Measurements from ENCODE around the gene PIK3R5. TPM values are rescaled to one million over a fixed set of nuclear protein-coding genes. Genes with fewer than 3 reads are reported as not detected.

PIK3R5 gene
- total RNA-seq, 1 donor from 2014 or later: 2.1 TPM

GRCh38 chr17:8830141-8830540 lies 135.4 kb downstream of the PIK3R5 start:
- peaks cover 3 to 24% (median 12%) of the 10 kb centered on the region in 3 donors for H3K27me3 ChIP-seq (ENCODE audit: control insufficient read depth in 3 of 3, insufficient read depth in 3 of 3, low read length in 3 of 3)
- H3K27ac ChIP-seq (ENCODE audit: low read depth, low read length): no peak overlapping the region
- H3K4me3 ChIP-seq (ENCODE audit: low read length in 3 of 3): no peak overlapping the region
- H3K9me3 ChIP-seq (ENCODE audit: control insufficient read depth in 3 of 3, low read length in 3 of 3): no peaks in the 10 kb centered on the region
- no peaks in the 10 kb centered on the region for H3K36me3 ChIP-seq (ENCODE audit: control insufficient read depth in 3 of 3, insufficient read depth in 3 of 3, low read length in 3 of 3)
- no peaks in the 10 kb centered on the region for H3K4me1 ChIP-seq (ENCODE audit: control insufficient read depth in 3 of 3, insufficient read depth in 3 of 3, low read length in 3 of 3)
- no peak overlapping the region for H3K9ac ChIP-seq (ENCODE audit: low read depth in 1 of 3, low read length in 3 of 3)

DNA sequence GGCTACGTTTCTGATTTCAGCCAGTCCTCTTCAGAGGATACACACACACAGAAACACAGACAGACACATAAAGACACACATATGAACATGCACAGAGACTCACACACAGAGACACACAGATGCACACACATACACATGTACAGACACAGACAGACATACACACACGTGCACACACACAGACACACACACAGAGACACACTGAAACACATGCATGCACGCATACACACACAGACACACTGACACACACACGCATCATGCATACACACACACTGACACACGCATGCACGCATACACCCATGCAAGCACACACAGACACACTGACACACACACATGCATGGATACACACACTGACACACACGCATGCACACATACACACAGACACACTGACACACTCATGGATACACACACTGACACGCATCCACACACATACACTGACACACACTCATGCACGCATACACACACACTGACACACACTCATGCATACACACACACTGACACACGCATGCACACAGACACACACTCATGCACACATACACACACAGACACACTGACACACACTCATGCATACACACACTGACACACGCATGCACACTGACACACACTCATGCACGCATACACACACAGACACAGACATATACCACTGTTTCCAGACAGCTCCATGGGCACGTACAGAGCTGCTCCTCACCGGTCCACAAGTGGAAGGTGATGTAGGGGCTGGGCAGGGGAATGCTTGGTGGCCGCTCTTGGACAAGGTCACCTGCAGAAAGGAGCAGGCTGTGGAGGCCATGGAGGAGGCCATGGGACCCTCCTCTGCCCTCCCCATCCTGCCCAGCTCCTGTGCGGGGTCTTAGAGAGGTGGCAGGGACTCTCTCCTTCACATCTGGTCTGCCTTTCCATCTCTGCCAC lies 136.2 kb downstream of the PIK3R5 start:
- Histone ChIP-seq H3K27me3 (ENCODE audit: control insufficient read depth in 3 of 3, insufficient read depth in 3 of 3, low read length in 3 of 3) (peaks cover 3 to 23% (median 12%) of the 10 kb centered on the region in 3 donors), H3K9ac (ENCODE audit: low read depth in 1 of 3, low read length in 3 of 3) (no peak overlapping the region), H3K9me3 (ENCODE audit: control insufficient read depth in 3 of 3, low read length in 3 of 3) (peaks cover 0 to 1% (median 0%) of the 10 kb centered on the region in 3 donors), H3K27ac (ENCODE audit: low read depth, low read length) (no peak overlapping the region), H3K4me1 (ENCODE audit: control insufficient read depth in 3 of 3, insufficient read depth in 3 of 3, low read length in 3 of 3) (no peaks in the 10 kb centered on the region), H3K36me3 (ENCODE audit: control insufficient read depth in 3 of 3, insufficient read depth in 3 of 3, low read length in 3 of 3) (no peaks in the 10 kb centered on the region), H3K4me3 (ENCODE audit: low read length in 3 of 3) (no peak overlapping the region)

Other genes starting within 250 kb of the PIK3R5 start
- not detected for gene CCDC42, start 220.9 kb downstream of the PIK3R5 start, total RNA-seq
- not detected for gene SPDYE4, start 207.2 kb downstream of the PIK3R5 start, total RNA-seq
- under 0.01 TPM for gene MFSD6L, start 166.3 kb downstream of the PIK3R5 start, total RNA-seq
- 0.52 TPM for gene PIK3R6, start 98.0 kb downstream of the PIK3R5 start, total RNA-seq
- gene NTN1, start 55.8 kb upstream of the PIK3R5 start, total RNA-seq: 6.8 TPM

All from skeletal muscle tissue (tissue), 4 donors.